Upper lobe of left lung (tissue), 4 donors: Measurements from ENCODE around the gene SELENOH.

ENCODE experiments used
- POLR2AphosphoS5 ChIP-seq, 2 donors: sonication (generic); formaldehyde crosslinking; IDR thresholded peaks; one replicate each; pipeline ENCODE4 v1.5.1; 2017; ENCODE audit warnings: antibody characterized with exemption in 2 of 2
- TF ChIP-seq, protein P1 (sequence below), 6 experiments: fragments of 450-650 bp in 4 of 6; fragments of 200-600 bp in 2 of 6; sonication (generic) in 2 of 6; IDR thresholded peaks; one replicate each; pipeline ENCODE4 v1.5.1; 2016 to 2019; ENCODE audit warnings: antibody characterized with exemption in 6 of 6

GRCh38 chr11:57732661-57733060 lies 8.6 kb upstream of the SELENOH start:
- TF ChIP-seq, protein P1, sequence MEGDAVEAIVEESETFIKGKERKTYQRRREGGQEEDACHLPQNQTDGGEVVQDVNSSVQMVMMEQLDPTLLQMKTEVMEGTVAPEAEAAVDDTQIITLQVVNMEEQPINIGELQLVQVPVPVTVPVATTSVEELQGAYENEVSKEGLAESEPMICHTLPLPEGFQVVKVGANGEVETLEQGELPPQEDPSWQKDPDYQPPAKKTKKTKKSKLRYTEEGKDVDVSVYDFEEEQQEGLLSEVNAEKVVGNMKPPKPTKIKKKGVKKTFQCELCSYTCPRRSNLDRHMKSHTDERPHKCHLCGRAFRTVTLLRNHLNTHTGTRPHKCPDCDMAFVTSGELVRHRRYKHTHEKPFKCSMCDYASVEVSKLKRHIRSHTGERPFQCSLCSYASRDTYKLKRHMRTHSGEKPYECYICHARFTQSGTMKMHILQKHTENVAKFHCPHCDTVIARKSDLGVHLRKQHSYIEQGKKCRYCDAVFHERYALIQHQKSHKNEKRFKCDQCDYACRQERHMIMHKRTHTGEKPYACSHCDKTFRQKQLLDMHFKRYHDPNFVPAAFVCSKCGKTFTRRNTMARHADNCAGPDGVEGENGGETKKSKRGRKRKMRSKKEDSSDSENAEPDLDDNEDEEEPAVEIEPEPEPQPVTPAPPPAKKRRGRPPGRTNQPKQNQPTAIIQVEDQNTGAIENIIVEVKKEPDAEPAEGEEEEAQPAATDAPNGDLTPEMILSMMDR (IDR thresholded peaks at IDR 0.05) = no peak
- no peak for TF ChIP-seq POLR2AphosphoS5 (IDR thresholded peaks at IDR 0.05)
